NCI-H2196 (cell line): ENCODE results near the gene CLOCK.
A peak's percentile ranks its signal among the peaks of the same experiment; 100 is the strongest.

ENCODE experiments used
- DNase-seq: peaks from one replicate; lab custom pipeline; 2025; ENCODE audit not compliant: unreplicated experiment; lab: John Stamatoyannopoulos, UW

Gene CLOCK

DNA sequence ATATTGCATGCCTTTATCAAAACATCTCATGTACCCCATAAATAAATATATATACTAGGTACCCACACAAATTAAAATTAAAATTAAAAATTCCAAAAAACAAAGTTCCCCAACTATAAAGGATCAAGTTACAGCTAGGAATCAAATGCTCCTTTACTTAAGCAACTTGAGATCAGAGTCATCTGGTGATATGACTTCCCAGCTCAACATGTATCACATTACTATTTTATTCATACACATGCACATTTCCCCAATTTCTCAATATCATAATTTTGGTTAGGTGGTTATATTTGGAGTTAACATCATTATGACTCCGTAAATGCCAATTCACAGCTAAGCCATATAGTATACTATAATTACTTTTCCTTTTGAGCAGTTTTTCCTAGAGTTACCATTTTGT lies 60.9 kb downstream of the CLOCK start:
- no peak for DNase-seq

DNA sequence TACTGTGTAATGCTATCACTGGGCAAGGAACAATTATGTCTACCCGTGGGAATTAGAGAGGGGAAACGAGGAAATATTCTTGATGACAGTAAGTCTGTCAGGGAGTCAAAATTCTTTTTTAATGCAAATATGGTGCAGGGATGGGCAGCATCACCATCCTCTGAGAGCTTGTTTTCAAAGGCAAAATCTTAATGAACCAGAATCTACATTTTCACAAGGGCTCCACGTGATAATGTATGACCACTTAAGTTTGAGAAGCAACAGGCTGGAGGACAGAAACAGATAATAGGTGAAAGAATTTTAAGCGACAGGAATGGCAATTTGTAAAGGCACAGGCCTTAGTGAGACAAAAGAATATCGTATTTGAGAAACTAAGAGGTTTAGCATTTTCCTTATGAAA lies 63.4 kb downstream of the CLOCK start:
- DNase-seq, result no peak

DNA sequence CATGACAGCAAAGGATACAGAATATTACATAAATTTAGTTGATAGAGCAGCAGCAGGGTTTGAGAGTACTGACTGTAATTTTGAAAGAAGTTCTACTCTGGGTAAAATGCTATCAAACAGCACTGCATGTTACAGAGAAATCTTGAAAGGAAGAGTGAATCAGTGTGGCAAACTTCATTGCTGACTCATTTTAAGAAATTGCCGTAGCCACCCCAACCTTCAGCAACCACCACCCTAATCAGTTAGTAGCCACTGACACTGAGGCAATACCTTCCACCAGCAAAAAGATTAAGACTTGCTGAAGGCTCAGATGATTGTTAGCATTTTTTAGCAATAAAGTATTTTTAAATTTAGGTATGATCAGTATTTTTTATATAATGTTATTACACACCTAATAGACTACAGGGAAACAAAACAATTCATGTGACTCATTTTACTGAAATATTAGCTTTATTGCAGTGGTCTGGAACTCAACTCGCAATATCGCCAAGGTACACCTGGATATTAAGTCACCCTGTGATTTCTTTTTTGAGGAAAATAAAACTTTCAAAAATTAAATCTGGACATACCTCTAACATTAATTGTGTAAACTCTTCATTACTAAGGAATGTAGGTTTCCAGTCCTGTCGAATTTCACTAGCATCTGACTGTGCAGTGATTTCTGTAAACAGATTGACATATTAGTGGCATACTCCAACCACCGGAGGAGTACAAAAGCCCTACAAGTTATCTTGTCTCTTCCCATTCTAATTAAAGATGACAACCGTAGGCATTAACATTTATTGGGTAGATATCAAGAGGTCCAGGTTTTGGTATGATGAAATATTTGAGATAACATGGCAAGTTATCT lies 71.1 kb downstream of the CLOCK start:
- DNase-seq, result no peak

DNA sequence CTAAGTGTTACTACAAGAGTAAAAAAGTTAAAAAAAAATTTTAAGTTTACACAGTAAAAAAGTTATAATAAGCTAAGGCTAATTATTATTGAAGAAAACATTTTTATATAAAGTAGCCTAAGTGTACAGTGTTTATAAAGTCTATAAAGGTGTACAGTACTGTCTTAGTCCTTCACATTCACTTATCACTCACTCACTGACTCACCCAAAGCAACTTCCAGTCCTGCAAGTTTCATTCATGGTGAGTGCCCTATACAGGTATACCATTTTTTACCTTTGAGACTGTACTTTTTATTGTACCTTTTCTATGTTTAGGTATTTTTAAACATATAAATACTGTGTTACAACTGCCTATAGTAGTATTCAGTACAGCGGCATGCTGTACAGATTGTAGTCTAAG lies 76.7 kb downstream of the CLOCK start:
- DNase-seq, result no peak

DNA sequence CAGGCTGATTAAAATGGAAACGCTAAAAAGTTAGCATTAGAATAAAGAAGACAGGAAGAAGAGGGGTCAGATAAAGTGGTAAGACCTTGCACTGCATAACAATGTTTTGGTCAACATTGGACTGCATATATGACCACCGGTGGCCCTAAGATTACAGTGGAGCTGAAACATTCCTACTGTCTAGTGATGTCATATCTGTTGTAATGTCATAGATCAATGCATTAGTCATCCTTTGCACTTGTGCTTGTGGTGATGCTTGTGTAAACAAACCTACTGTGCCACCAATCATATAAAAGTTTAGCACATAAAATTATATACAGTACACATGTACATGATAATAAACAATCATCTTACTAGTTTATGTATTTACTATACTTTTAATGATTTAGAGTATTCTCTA lies 78.0 kb downstream of the CLOCK start:
- no peak for DNase-seq

DNA sequence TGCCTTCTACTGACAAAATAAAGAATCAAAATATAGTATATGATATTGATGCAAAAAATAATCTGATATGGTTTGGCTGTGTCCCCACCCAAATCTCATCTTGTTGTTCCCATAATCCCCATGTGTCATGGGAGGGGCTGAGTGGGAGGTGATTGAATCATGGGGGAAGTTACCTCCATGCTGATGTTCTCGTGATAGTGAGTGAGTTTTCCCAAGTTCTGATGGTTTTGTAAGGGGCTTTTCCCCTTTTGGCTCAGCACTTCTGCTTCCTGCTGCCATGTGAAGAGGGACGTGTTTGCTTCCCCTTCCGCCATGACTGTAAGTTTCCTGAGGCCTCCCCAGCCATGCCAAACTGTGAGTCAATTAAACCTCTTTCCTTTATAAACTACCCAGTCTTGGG lies 80.7 kb downstream of the CLOCK start:
- DNase-seq, result no peak

DNA sequence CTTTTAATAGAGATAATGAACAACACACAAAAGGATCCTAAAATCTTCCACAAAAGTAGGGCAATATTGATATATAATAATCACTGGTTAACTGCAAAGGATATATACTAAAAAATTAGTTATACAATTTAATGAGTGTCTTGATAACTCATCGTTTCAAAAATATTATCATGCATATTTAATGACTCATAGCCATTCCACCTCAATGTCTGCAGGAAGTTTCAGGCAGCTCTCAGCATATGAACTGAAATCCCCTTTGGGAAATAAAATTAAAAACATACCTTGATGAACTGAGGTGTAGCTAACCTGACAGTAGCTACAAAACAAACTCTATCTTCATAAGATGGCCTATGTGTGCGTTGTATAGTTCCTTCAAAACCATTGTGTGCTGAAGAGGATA lies 88.1 kb downstream of the CLOCK start:
- DNase-seq, result no peak

DNA sequence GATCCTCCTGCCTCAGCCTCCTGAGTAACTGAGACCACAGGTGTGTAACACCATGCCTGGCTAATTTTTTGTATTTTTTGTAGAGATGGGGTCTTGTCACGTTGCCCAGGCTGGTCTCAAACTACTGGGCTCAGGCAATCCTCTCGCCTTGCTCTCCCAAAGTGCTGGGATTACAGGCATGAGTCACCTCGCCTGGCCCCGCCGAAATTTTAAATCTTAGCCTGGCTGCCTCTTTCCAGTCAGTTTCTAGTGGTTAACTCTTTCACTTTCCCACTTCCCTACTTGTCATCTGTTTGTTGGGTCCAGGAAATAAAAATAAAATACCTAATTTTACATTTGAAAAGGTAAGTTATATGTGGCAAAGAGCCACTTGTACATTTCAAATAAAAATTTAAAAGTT lies 88.5 kb downstream of the CLOCK start:
- DNase-seq, result no peak

DNA sequence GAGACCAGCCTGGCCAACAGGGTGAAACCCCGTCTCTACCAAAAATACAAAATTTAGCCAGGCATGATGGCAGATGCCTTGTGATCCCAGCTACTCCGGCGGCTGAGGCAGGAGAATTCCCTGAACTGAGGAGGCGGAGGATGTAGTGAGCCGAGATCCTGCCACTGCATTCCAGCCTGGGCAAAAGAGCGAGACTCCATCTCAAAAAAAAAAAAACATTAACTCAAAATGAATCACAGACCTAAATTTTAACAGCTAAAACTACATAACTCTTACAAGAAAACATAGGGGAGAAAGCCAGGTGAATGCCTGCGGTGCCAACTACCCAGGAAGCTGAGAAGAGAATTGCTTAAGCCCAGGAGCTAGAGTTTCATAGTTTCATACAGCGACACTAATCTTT lies 96.1 kb downstream of the CLOCK start:
- DNase-seq, result no peak

DNA sequence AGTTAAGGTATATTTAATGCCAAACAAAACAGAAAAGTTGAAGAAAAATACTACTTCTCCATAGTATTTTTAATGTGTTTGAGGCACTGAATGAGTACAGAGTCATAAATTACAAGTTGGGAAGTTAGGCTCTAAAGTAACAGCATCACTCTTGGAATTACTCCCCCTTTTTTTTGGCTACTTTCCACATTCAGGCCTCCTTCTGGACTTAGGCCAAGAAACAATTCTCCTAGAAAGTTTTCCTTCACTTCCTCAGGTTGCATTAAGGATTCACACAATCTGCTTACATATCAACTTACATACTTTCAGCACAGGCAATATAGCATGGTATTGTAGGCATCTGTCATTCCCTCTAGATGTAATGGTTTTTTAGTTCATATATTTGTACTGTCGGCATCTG lies 98.9 kb downstream of the CLOCK start:
- no peak for DNase-seq

DNA sequence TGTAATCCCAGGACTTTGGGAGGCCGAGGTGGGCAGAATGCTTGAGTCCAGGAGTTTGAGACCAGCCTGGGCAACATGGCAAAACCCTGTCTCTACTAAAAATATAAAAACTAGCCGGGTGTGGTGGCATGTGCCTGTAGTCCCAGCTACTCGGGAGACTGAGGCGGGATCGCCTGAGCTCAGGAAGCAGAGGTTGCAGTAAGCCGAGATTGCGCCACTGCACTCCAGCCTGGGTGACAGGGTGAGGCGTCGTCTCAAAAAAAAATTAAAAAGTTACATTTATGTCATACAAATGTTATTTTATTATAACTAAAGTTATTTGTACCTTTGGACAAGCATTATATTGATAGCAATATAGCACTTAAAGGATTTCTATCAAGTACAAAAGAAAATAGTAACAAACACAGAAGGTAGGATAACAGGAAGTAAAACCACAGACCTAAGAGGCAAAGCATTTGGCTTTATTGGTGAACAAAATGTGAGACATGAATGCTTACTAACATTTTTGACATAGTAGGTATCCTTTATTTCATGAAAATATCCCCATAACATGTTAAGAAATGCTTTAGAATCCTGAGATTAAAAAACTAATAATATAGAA lies 99.5 kb downstream of the CLOCK start:
- no peak for DNase-seq

DNA sequence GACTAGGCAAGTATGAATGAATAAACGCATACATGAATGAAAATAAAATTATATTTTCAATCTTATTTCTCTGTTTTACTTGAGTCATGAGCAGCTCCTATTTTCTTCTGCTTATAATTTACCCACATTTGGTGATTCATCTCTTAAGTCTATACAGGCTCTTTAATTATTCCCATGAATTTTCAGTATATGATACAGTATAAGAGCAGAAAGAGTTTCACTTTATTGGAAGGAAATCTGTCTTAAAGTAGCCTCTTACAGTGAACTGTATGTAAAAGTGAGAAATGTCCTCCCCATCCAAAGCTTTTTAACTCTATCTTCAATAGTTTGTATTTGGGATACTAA lies 100.2 kb downstream of the CLOCK start:
- DNase-seq, result no peak

DNA sequence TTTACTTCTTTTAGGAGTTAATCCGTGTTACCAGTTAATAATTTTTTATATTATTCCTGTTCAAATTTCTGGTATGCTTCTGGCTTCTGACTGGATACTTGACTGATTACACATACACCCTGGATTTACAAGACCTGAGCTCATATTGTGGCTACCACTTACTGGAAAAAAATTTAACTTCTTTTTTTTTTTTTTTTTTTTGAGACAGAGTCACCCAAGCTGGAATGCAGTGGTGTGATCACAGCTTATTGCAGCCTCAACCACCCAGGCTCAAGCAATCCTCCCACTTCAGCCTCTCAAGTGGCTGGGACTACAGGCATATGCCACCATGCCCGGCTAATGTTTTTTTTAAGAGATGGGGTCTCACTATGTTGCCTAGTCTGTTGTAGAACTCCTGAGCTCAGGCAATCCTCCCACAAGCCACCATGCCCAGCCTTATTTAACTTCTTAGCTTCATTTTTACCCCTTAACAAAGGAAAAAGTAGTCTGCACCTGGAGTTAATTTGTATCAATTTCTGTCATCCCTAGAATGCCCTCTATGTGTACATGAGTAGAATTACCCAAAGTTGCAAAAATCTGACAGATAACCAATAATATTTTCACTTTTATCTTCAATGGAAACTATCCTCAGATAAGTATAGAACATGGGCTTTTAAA lies 100.7 kb downstream of the CLOCK start:
- no peak for DNase-seq

DNA sequence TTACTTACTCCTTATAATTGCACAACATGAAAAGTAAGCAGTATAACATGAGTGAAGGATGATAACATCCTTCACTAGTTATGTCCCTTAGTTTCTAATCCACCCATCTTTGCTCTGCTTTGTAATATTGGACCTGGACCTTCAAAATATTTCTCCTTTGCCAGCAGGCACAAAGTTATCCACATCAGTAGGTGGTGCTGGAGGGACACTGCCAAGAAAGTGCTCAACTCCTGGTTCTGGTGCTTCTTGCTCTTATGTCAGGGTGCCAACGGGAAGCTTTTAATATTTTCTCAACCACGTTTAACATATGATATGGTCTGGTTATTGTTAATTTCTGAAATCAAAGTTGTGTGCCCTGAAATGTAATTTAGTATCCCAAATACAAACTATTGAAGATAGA lies 101.9 kb downstream of the CLOCK start:
- peak; percentile 7 for DNase-seq

DNA sequence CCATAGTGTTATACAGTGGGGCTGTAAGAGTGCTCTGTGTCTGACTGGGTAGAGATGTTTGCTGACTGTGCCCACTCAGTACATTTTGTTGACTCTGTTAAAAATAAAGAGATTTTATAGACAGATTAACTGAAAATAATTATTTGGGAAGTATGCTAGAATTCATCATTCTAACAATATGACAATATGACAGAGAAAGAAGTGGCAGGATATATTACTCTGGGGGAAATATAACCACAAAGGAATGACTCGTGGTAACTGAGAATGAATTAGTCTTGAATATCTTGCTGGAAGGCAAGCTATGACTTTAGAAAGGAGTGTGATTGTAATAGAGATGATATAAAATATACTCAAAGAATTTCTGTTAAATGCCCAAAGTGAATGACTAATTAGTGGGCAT lies 104.2 kb downstream of the CLOCK start:
- DNase-seq, result no peak

DNA sequence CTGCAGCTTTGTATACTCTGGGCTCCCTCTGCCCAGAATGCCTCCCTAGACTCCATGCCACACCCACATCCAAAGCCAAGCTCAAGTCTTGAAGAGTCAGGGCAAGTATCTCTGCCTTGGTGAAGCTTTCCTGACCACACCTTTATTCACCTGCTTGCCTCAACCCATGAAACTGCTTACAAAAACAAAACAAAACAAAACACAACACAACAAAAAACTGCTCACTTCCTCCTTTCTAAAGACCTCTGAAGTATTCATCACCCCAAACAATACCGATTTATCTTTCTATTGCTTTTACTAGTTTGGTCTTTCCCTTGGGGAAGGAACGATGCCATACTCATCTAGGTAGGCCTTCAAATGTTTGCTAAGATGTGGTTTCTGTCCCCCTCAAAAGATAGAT lies 105.9 kb downstream of the CLOCK start:
- no peak for DNase-seq

DNA sequence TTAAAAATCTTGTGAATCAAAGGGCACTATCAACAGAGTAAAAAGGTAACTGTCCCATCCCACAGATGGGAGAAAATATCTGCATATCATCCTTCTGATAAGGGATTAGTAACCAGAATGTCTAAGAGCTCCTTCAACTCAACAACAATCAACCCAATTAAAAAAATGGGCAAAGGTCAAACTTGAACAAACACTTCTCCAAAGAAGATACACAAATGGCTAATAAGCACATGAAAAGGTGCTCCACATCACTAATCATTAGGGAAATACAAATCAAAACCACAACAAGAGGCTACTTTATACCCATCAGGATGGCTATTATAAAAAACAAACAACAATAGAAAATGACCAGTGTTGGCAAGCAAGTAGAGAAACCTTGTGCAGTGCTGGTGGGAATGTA lies 107.7 kb downstream of the CLOCK start:
- DNase-seq, result no peak

DNA sequence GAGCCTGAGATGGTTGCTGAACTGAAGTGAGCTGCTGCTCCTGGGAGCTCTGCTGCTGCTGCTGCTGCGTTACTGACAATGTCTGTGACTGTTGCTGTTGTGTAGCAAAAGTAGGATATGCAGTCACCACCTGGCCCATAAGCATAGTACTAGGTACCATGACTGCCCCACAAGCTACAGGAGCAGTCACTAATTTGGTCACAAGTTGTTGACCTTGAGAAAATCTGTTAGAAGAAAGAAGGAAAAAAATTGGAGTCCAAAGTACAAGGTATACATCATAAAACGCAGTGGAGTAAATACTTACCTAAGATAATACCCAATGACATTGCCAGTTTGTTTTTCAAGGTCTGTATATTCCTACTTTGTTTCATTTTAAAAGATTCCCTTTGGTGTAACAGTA lies 108.4 kb downstream of the CLOCK start:
- DNase-seq, result no peak

DNA sequence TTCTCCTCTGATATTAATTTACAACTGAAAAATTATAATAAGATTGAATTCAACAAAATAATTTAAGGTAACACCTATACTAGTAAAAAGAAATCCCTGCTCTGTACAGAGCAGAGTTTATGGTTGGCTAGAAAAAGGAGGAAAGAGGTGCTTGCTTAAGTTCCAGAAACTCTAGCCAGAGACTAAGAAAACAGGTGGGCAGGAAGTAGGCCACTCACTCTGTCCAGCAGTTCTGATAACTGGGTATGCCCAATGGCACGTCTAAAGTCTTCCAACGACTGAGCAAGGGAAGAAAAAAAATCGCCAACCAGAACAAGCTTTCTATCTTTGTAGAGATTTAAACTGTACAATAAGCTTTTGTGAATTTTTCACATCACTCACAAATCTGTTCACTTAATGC lies 108.9 kb downstream of the CLOCK start:
- DNase-seq, result no peak

DNA sequence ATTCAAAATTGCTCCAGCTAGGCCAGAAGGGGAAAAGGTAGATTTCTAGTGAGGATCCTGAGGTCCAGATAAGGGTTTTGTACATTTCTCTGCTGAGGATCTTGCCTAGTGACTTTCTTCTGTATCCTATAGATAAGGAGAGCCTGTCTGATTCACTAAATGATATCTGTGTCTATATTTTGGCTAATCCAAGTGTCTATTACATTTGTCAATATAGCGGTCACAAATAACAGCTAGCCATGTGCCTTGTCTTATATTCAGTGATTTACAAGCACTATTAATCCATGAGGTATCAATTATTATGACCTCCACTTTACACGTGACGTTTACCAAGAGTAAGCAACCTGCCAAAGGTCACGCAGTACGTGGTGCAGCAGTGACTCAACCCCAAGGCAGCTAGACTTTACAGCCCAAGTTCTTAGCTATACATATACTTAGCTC lies 109.3 kb downstream of the CLOCK start:
- DNase-seq, result no peak

DNA sequence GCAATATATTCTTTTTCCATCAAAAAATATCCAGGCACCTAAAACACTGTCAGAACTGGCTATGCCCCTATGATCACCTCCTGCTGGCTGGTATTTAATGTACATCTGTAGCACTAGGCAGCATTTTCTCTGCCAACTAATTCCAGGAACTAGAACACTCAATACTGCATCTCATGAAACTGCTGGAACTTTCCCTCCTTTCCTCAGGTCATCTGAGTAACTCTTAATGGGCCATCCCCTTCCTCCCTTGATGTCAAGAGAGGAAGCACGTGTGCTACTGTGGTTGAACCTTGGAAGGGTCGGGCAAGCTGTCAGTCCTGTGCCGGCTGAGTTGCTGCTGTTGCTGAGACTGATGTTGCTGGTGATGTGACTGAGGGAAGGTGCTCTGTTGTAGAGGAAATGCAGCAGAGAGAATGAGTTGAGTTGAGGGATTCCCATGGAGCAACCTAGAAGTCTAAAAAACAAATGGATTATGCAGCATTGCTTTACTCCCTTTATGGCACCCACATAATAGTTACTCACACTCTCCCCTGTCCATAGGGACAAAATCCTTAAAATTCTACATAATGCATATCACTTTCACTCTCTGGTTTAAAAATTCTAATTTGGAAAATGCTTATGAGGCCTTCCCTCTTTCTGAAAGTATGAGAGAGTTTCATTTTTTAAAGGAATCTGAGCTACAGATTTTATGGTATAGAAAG lies 111.4 kb downstream of the CLOCK start:
- no peak for DNase-seq
